HepG2 (cell line): ENCODE results near the gene PTGES3. TPM values are rescaled to one million over a fixed set of nuclear protein-coding genes. Genes with fewer than 3 reads are reported as not detected.
A peak's percentile ranks its signal among the peaks of the same experiment; 100 is the strongest.

Source experiments
- DMAP1 ChIP-seq: IDR thresholded peaks from 2 replicates; pipeline ENCODE4 v1.6.1; 2016
- LCORL ChIP-seq, 2 experiments: fragments of 450-650 bp in 1 of 2; sonication (generic) in 1 of 2; formaldehyde crosslinking in 1 of 2; IDR thresholded peaks; 2 replicates each; pipeline versions ENCODE4 v1.5.0 to v1.6.1; 2017 to 2020; ENCODE audit warnings: antibody characterized with exemption in 1 of 2, missing genetic modification reagents in 1 of 2
- STAG1 ChIP-seq: sonication (generic); formaldehyde crosslinking; IDR thresholded peaks from 2 replicates; pipeline ENCODE4 v1.4.0; 2020; ENCODE audit warnings: missing genetic modification reagents
- ZFY ChIP-seq: sonication (generic); formaldehyde crosslinking; IDR thresholded peaks from 2 replicates; pipeline ENCODE4 v1.4.0; 2020; ENCODE audit warnings: missing genetic modification reagents
- polyA plus RNA-seq, 8 experiments: library from polyadenylated mRNA; depleted of rRNA in 3 of 8; stranded (reverse) in 7 of 8; unstranded in 1 of 8; fragments of >200 nt; fragmentation: Illumina TruSeq in 4 of 8; extraction: Trizol in 4 of 8; gene quantifications; 2 replicates each; pipeline versions ENCODE4 v1.2.1 to v1.2.3, GENCODE V29; 2011 to 2016; ENCODE audit warnings: low read depth in 4 of 8, missing spikeins in 1 of 8, mixed read lengths in 1 of 8; ENCODE audit not compliant: insufficient read depth in 1 of 8
- total RNA-seq, 5 experiments: library from RNA; depleted of rRNA; stranded (reverse); fragments of >200 nt; fragmentation: Illumina TruSeq; extraction: Trizol; gene quantifications; 2 replicates each; pipeline ENCODE4 v1.2.3, GENCODE V29; 2016; ENCODE audit warnings: low read depth in 1 of 5
- TF ChIP-seq, protein P1 (sequence below): sonication (generic); formaldehyde crosslinking; IDR thresholded peaks from 2 replicates; pipeline ENCODE4 v1.4.0; 2020; ENCODE audit warnings: mild to moderate bottlenecking, missing genetic modification reagents

The PTGES3 gene
- total and polyA plus RNA-seq, 2 of the 13 experiments (the other 11 are each of a cell fraction or from before 2014, with no cell fraction given), result 54.4 to 159 TPM

DNA sequence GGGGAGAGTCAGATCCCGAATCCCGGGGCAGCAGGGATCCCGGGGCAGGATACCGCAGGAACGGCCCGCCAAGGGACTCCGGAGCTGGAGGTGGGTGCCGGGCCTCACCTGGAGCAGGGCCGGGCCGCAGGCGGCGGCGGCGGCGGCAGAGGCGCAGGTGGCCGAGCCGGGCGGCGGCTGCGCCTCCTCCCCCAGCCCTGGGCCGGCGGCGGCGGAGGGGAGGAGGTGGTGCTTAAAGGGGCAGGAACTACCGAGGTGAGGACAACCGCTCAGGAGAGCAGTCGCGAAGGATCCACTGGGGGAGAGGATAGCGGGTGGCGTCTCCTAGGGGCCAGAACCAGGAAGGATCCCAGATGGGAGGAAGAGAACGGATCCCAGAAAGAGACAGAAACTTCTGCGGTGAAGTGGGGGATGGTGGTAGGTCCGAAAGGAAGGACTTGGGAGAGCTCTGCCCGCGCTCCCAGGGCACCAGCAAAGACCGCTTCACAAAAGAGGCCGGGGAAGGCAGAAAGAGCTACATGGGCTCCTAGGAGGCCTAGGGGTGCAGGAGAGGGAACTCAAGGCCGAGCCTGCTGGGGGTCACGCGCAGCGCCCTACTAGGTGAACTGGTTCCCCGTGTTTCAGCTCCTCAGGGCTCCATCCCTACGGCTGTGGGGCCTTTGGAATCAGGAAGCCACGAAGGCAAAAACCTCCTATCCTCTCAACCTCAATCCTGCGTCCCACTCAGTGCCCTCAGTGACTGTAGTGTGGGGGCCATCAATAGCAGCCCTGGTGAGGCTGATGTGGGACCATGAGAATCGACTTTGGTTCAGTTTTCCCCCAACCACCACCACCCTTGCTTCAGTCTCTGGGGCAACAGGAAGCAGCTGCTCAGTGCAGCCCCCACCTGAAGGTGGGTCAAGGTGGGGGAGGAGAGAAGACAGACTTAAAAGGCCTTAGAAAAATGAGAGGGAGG lies 53.0 kb downstream of the PTGES3 start (continued):
- TF ChIP-seq LCORL (IDR thresholded peaks at IDR 0.05) (no peak), LCORL (CRISPR knock-in tag; IDR thresholded peaks at IDR 0.05) (no peak), STAG1 (peak; percentile 18; the same call in 1 of the 2 replicates), ZFY (CRISPR knock-in tag) (peak; percentile 52; the same call in 1 of the 2 replicates), DMAP1 (peak; percentile 8; the same call in 1 of the 2 replicates)
- TF ChIP-seq, protein P1, sequence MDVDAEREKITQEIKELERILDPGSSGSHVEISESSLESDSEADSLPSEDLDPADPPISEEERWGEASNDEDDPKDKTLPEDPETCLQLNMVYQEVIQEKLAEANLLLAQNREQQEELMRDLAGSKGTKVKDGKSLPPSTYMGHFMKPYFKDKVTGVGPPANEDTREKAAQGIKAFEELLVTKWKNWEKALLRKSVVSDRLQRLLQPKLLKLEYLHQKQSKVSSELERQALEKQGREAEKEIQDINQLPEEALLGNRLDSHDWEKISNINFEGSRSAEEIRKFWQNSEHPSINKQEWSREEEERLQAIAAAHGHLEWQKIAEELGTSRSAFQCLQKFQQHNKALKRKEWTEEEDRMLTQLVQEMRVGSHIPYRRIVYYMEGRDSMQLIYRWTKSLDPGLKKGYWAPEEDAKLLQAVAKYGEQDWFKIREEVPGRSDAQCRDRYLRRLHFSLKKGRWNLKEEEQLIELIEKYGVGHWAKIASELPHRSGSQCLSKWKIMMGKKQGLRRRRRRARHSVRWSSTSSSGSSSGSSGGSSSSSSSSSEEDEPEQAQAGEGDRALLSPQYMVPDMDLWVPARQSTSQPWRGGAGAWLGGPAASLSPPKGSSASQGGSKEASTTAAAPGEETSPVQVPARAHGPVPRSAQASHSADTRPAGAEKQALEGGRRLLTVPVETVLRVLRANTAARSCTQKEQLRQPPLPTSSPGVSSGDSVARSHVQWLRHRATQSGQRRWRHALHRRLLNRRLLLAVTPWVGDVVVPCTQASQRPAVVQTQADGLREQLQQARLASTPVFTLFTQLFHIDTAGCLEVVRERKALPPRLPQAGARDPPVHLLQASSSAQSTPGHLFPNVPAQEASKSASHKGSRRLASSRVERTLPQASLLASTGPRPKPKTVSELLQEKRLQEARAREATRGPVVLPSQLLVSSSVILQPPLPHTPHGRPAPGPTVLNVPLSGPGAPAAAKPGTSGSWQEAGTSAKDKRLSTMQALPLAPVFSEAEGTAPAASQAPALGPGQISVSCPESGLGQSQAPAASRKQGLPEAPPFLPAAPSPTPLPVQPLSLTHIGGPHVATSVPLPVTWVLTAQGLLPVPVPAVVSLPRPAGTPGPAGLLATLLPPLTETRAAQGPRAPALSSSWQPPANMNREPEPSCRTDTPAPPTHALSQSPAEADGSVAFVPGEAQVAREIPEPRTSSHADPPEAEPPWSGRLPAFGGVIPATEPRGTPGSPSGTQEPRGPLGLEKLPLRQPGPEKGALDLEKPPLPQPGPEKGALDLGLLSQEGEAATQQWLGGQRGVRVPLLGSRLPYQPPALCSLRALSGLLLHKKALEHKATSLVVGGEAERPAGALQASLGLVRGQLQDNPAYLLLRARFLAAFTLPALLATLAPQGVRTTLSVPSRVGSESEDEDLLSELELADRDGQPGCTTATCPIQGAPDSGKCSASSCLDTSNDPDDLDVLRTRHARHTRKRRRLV (CRISPR knock-in tag), result no peak
